Measurements from ENCODE around the gene SYT5. TPM values are rescaled to one million over a fixed set of nuclear protein-coding genes. Genes with fewer than 3 reads are reported as not detected.
"Not testable (repeated sequence)": the region's sequence is repeated elsewhere in the genome, so short reads cannot be mapped to it uniquely, and the experiment has no call there.

Gene SYT5
- total RNA-seq, 2 donors from 2014 or later: 4.3 TPM; not detected in 1

DNA sequence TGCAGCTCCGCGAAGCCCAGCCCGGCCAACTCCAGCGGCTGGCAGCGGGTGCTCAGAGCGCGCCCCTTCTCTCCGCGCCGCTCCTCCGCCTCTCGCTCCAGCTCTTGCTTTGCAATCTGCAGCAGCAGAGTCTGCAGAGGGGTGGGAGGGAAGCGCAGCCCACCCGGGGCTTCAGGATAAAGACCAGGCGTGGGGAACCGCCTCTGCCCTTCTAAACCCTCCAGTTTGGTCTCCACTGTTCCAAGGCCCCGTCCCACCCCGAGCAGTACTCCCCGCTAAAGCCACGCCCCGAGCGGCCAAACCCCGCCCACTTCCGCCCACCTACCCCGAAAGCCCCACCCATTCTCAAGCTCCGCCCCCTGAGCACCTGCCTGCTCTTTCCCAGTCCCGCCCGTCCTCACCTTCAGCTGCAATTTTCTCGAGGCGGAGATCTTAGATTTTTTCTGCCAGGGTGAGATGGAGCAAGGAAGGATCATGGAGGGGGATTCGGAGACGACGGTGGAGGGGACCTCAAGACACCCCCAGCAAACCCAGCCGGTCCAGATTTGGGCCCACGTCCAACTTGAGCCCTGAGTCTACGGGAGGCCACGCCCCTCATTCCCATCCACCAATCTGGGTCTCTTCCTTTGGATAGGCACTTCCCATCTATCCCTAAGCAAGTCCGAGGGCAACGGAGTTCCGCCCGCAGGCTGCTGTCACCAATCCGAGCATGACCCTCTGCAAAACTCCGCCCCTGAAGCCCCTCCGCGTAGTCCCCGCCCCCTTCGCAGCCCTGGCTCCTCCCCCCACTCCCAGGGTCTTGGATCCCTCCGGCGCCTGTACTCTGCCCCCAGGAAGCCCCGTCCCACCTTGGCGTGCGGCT, 23.7 kb downstream of the SYT5 start:
- intact Hi-C loops (cut with DNase I): no loop called here
- Histone ChIP-seq H3K27me3 (replicated peaks; ENCODE audit: insufficient read depth) (peaks cover 26% of the 10 kb centered on the region), H3K27ac (no peak overlapping the region), H3K9me3 (no peaks in the 10 kb centered on the region), H3K4me1 (replicated peaks) (no peaks in the 10 kb centered on the region), H3K36me3 (no peaks in the 10 kb centered on the region), H3K4me3 (no peak overlapping the region)
- 2% methylated on average over 52 of the region's 52 CpGs for WGBS
- TF ChIP-seq POLR2A (IDR thresholded peaks at IDR 0.05): no peak
- no peak for TF ChIP-seq CTCF (IDR thresholded peaks at IDR 0.05)
- TF ChIP-seq POLR2AphosphoS5 (IDR thresholded peaks at IDR 0.05): no peak
- DNase-seq (ENCODE audit: low spot score): no peak

- intact Hi-C loops (cut with DNase I); H3K4me1 ChIP-seq (replicated peaks); H3K27ac ChIP-seq; H3K9me3 ChIP-seq; H3K4me3 ChIP-seq; H3K36me3 ChIP-seq; DNase-seq (ENCODE audit: low spot score): not testable (repeated sequence)
- H3K27me3 ChIP-seq (replicated peaks; ENCODE audit: insufficient read depth): peaks cover 20% of the 10 kb centered on the region
- 0% methylated on average over 5 of the region's 5 CpGs for WGBS
Observed at GRCh38 chr19:55155784-55156183, 24.3 kb downstream of the SYT5 start.

GRCh38 chr19:55153652-55154264, 26.3 kb downstream of the SYT5 start:
- no peaks in the 10 kb centered on the region for H3K4me1 ChIP-seq (replicated peaks)
- intact Hi-C loops (cut with DNase I): no loop called here
- peaks cover 14% of the 10 kb centered on the region for H3K27me3 ChIP-seq (replicated peaks; ENCODE audit: insufficient read depth)
- H3K4me3 ChIP-seq: no peak overlapping the region
- 90% methylated on average over 12 of the region's 12 CpGs for WGBS
- no peak for DNase-seq (ENCODE audit: low spot score)
- no peaks in the 10 kb centered on the region for H3K9me3 ChIP-seq
- no peak for TF ChIP-seq POLR2AphosphoS5 (IDR thresholded peaks at IDR 0.05)
- TF ChIP-seq POLR2A (IDR thresholded peaks at IDR 0.05): no peak
- TF ChIP-seq CTCF (IDR thresholded peaks at IDR 0.05): no peak
- no peaks in the 10 kb centered on the region for H3K36me3 ChIP-seq
- H3K27ac ChIP-seq: no peak overlapping the region

- intact Hi-C loops (cut with DNase I): no loop called here
- Histone ChIP-seq H3K4me1 (replicated peaks) (no peaks in the 10 kb centered on the region), H3K27me3 (replicated peaks; ENCODE audit: insufficient read depth) (peaks cover 2% of the 10 kb centered on the region), H3K36me3 (no peaks in the 10 kb centered on the region), H3K9me3 (no peaks in the 10 kb centered on the region), H3K27ac (no peak overlapping the region), H3K4me3 (no peak overlapping the region)
- TF ChIP-seq CTCF (IDR thresholded peaks at IDR 0.05) (no peak), POLR2A (IDR thresholded peaks at IDR 0.05) (no peak), POLR2AphosphoS5 (IDR thresholded peaks at IDR 0.05) (no peak)
- DNase-seq (ENCODE audit: low spot score): no peak
Observed at GRCh38 chr19:55152017-55152416, 28.1 kb downstream of the SYT5 start.

DNA sequence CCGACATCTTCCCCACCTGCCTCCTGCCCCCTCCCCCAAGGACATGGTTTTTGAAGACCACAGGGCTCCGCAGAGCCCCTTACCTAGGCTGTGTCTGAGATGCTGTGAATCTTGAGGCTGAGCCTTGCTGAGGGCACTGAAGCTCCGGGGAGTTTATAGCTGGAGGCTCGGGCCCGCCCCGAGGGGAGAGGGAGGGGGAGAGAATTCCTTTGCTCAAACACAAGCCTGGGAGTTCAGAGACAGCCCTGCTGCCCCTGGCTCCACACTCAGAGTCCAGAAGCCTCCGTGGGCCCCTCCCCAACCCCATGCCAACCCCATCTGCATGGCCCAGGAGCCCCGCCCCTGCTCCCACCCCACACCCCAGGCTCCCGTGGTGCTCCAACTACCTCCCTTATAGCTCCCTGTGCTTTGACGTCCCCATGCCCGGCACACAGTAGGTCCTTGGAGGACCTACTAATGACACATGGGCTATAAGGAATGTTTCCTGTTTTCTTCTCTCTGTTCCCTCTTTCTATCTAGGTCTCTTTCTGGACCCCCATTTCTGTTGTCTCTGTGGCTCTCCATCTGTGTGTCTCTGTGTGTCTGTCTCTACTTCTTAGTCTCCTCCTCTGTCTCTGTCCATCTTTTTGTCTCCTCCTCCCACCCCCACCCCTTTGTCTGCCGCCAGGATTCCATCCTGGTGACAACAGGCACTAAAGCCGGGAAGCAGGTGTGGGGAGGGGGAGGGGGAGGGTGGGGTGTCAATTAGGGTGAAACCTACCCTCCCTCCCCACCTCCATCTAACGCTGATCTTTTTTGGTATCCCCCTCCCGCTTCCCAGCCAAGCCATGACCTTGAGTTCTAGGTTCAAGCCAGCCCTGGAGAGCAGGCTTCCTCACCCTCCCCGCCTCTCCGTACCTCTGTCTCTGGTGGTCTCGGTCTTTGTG, 30.7 kb downstream of the SYT5 start, which contains the start of gene TNNT1:
Gene TNNT1, minus strand, starts transcription at position 129 of the 926 bp plus-strand sequence. CDS start 2,049 bp downstream, outside the sequence.
- no peak for DNase-seq (ENCODE audit: low spot score)
- intact Hi-C loops (cut with DNase I): no loop called here
- H3K4me1 ChIP-seq (replicated peaks): peaks cover 4% of the 10 kb centered on the region
- no peak within 1 kb of the TSS for H3K27ac ChIP-seq
- H3K9me3 ChIP-seq: no peaks in the 10 kb centered on the region
- no peak for TF ChIP-seq CTCF (IDR thresholded peaks at IDR 0.05)
- TF ChIP-seq POLR2AphosphoS5 (IDR thresholded peaks at IDR 0.05): no peak
- no peak for TF ChIP-seq POLR2A (IDR thresholded peaks at IDR 0.05)
- H3K27me3 ChIP-seq (replicated peaks; ENCODE audit: insufficient read depth): peaks cover 20% of the 10 kb centered on the region
- WGBS: 14% methylated on average over 18 of the region's 18 CpGs
- H3K36me3 ChIP-seq: no peaks in the 10 kb centered on the region
- H3K4me3 ChIP-seq: no peak within 1 kb of the TSS

All from prostate gland (tissue), 2 donors.